Neural cell (in vitro differentiated cells): ENCODE results near the gene DDX47.

Experiments used
- CTCF ChIP-seq: fragments of 450-650 bp; IDR thresholded peaks from 2 replicates; pipeline ENCODE4 v1.5.1; 2014; ENCODE audit warnings: antibody characterized with exemption, mild to moderate bottlenecking, moderate library complexity; ENCODE audit not compliant: poor library complexity, severe bottlenecking
- EP300 ChIP-seq: fragments of 450-650 bp; conservative IDR thresholded peaks from 2 replicates; pipeline ENCODE4 v1.6.1; 2014; ENCODE audit warnings: antibody characterized with exemption, mild to moderate bottlenecking, moderate library complexity; ENCODE audit not compliant: poor library complexity, severe bottlenecking
- EZH2 ChIP-seq: fragments of 200-600, 300-800 bp; shearing (Covaris generic), sonication (generic); IDR thresholded peaks from 2 replicates; pipeline ENCODE4 v1.6.1; 2014; ENCODE audit warnings: antibody characterized with exemption, low read length, borderline replicate concordance, mild to moderate bottlenecking; ENCODE audit not compliant: insufficient read depth, poor library complexity, severe bottlenecking

- TF ChIP-seq EP300, result no peak
- TF ChIP-seq EZH2, result no peak
- TF ChIP-seq CTCF, result no peak
Observed at GRCh38 chr12:12839873-12840579, 26.9 kb downstream of the DDX47 start.
